Loucy (cell line): Measurements from ENCODE around the gene CCL25.

Source experiments
- CTCF ChIP-seq: fragments of 200-600 bp; sonication (generic); conservative IDR thresholded peaks from 2 replicates; pipeline ENCODE4 v1.5.1; 2014; ENCODE audit warnings: mild to moderate bottlenecking, antibody characterized with exemption, low read length
- EZH2phosphoT487 ChIP-seq: fragments of 200-600 bp; IDR thresholded peaks from 2 replicates; pipeline ENCODE4 v1.6.1; 2018; ENCODE audit warnings: antibody characterized with exemption, mild to moderate bottlenecking, moderate library complexity, borderline replicate concordance

DNA sequence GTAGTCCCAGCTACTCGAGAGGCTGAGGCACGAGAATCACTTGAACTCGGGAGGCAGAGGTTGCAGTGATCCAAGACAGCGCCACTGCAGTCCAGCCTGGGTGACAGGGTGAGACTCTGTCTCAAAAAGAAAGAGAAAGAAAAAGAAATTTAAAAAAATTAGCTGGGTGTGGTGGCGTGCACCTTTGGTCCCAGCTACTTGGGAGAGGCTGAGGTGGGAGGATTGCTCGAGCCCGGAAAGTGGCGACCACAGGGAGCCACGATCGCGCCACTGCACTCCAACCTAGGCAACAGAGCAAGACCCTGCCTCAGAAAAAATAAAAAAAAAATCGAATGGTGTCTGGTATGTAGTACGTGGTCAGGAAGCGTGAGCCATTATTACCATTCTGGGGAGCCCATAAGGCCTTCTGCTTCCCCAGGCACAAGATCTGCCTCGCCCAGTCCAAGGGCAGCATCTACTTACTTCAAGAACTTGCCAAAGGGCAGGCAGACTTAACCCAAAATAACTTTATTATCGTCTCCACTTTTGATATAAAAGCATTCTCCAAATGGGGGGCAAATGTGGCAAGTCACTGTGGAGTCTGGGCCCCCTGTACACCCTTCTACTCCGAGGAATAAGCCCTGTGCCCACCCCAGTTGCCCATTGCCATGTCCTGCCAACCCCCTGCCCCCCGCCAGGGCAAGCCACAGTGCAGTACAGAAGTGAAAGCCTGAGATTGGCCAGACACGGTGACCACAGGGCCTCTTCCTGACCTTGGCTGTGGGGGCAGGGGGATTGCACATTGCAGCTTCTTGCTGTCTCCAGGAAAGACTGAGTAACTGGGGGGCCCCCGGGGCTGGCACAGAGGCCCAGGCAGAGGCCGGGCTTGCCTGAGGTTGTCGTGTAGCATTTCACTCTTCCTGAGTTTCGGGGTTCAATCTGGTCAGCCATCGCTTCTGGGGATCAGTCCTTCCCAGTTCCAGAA, 12.6 kb downstream of the CCL25 start:
- TF ChIP-seq CTCF (no peak), EZH2phosphoT487 (no peak)
